GM21723 (cell line): ENCODE results near the gene PLBD2.

Source experiments
- ATAC-seq: cut with Tn5 transposase; IDR thresholded peaks from one replicate; pipeline ENCODE4 v1.9.1; 2021; ENCODE audit warnings: mild to moderate bottlenecking, moderate library complexity; ENCODE audit not compliant: unreplicated experiment

The PLBD2 gene

GRCh38 chr12:113368331-113368730 is 9.9 kb downstream of the PLBD2 start:
- ATAC-seq, result no peak

GRCh38 chr12:113369391-113369985 is 11.1 kb downstream of the PLBD2 start:
- no peak for ATAC-seq

GRCh38 chr12:113370923-113371682 is 12.7 kb downstream of the PLBD2 start:
- no peak for ATAC-seq

GRCh38 chr12:113371808-113372207 is 13.4 kb downstream of the PLBD2 start:
- no peak for ATAC-seq

- ATAC-seq, result no peak
Observed at GRCh38 chr12:113372371-113372770, 14.0 kb downstream of the PLBD2 start.

- ATAC-seq, result no peak
Observed at GRCh38 chr12:113373440-113373839, 15.1 kb downstream of the PLBD2 start.

- no peak for ATAC-seq
Observed at GRCh38 chr12:113373969-113374368, 15.6 kb downstream of the PLBD2 start.

DNA sequence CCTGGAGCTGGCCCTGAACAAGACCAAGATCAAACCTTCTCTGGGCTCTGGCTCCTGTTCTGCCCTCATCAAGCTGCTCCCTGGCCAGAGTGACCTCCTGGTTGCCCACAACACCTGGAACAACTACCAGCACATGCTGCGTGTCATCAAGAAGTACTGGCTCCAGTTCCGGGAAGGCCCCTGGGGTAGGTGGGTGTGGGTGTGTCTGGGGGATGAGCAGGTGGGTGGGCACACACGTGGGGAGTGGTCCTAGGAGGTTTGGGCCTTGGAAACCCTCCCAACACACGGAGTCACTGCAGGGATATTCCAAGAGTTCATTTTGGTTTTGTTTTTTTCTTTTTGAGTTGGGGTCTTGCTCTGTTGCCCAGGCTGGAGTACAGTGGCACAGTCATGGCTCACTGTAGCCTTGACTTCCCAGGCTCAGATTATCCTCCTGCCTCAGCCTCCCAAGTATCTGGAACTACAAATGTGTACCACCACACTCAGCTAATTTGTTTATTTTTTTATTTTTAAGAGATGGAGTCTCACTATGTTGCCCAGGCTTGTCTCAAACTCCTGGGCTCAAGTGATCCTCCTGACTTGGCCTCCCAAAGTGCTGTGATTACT is 16.5 kb downstream of the PLBD2 start:
- ATAC-seq, result no peak

GRCh38 chr12:113378291-113378690 is 19.9 kb downstream of the PLBD2 start:
- ATAC-seq, result no peak

GRCh38 chr12:113381220-113381619 is 22.8 kb downstream of the PLBD2 start:
- ATAC-seq, result no peak

- no peak for ATAC-seq
Observed at GRCh38 chr12:113382206-113382605, 23.8 kb downstream of the PLBD2 start.

DNA sequence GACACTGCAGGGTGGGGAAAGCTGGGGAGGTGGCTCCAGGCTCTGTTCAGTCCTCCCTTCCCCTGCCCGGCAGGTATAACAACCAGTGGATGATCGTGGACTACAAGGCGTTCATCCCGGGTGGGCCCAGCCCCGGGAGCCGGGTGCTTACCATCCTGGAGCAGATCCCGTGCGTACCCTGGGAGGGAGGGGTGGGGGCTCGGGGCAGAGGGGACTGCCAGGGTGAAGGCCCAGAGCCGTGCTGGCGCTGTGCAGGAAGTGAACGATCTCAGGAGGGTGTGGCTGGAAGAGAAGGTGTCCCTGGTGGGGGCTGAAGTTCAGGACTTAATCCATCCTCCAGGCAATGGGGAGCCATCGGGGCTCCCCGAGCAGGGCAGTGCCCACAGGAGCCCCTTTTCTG is 26.4 kb downstream of the PLBD2 start:
- ATAC-seq, result no peak

DNA sequence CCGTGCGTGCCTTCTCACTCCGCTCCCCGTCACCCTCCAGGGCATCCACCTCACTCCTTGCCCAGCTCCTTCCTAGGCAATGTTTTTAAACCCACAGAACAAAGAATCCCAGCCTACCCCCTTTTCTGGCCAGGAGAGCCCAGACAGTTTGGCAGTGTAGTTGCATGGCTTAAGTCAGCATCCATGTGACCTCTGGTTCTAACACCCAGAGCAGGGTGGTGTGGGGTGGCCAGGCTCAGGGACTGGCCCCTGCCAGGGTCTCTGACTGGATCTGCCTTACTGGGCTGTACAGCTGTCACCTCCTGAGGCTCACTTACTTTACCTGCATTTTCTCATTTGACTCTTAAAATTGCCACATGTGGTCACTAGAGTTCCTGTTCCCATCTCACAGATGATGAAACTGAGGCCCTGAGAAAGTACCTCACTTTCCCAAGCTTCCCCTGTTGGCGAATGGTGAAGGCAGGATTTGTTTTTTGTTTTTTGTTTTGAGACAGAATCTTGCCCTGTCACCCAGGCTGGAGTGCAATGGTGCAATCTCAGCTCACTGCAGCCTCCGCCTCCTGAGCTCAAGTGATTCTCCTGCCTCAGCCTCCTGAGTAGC is 27.0 kb downstream of the PLBD2 start:
- no peak for ATAC-seq

- no peak for ATAC-seq
Observed at GRCh38 chr12:113386866-113387566, 28.6 kb downstream of the PLBD2 start.

GRCh38 chr12:113387631-113388030 is 29.2 kb downstream of the PLBD2 start:
- no peak for ATAC-seq

DNA sequence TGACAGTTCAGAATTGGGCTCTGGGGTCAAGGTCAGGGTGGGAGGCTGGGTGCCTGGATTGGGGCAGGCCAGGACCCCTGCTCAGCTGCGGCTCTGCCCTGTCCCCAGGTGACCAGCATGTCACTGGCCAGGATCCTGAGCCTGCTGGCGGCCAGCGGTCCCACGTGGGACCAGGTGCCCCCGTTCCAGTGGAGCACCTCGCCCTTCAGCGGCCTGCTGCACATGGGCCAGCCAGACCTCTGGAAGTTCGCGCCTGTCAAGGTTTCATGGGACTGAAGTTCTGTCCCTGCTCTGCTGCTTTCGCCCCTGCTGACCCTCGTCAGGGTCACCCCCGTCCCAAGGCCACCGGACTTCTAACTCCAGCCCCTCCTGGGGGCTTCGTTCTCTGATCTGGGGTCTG is 30.0 kb downstream of the PLBD2 start:
- ATAC-seq, result no peak

DNA sequence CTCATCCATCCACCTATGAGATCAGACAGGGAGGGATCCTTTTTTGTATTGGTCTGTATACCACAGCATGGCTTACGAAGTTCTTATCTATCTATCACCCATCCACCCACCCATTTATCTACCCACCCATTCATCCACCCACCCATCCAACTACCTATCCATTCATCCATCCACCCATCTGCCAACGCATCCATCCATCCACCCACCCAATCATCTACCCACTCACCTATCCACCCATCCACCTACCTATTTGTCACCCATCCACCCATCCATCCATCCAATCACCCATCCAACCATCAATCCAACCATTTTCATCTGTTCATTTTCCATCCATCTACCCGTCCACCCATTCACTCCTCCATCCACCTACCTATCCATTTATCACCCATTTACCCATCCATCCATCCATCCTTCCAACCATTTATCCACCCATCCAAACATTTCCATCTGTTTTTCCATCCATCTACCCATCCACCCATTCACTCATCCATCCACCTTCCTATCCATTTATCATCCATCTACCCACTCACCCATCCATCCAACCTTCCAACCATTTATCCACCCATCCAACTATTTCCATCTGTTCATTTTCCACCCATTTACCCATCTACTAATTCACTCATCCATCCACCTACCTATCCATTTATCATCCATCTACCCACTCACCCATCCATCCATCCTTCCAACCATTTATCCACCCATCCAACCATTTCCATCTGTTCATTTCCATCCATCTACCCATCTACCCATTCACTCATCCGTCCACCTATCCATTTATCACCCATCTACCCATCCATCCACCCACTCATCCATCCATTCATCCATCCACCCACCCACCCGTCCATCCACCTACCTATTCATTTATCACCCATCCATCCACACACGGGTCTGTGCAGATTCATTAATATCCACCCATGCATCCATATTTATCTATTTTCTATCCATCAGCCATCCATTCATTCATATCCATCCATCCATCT is 32.0 kb downstream of the PLBD2 start:
- ATAC-seq, result no peak

GRCh38 chr12:113391145-113391544 is 32.8 kb downstream of the PLBD2 start:
- ATAC-seq, result no peak

- ATAC-seq, result no peak
Observed at GRCh38 chr12:113391650-113392337, 33.4 kb downstream of the PLBD2 start.

- ATAC-seq, result no peak
Observed at GRCh38 chr12:113392520-113392919, 34.1 kb downstream of the PLBD2 start.
